GM19238 (cell line): ENCODE data around the gene MAD1L1.
"Not testable (repeated sequence)": the region's sequence is repeated elsewhere in the genome, so short reads cannot be mapped to it uniquely, and the experiment has no call there.

Experiments used
- DNase-seq: peaks from one replicate; pipeline ENCODE4 v3.0.0; 2011; ENCODE audit warnings: low spot score; ENCODE audit not compliant: insufficient read length

MAD1L1 gene

GRCh38 chr7:1844336-1844950, 388.3 kb downstream of the MAD1L1 start:
- no peak for DNase-seq

DNA sequence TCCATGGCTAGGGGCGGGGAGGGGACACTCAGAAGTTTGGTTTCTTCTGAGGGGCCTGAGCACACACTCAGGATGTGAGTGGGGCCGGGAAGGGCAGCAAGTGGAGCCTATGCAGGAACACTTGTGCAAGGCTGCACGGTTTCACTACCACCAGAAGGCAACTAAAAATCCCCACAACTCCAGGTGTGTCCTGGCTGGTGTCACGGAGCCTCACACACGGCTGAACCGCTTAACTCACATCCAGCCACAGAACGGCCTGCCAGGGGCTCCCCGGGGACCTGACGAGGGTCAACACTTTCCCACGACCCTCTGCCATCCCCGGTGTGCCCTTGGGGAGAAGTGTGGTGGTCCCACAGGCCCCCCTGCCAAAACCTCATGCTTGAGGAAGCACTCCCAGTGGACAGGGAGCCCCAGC, 388.8 kb downstream of the MAD1L1 start:
- no peak for DNase-seq

- no peak for DNase-seq
These were observed 389.4 kb downstream of the MAD1L1 start for GRCh38 chr7:1843271-1843861.

DNA sequence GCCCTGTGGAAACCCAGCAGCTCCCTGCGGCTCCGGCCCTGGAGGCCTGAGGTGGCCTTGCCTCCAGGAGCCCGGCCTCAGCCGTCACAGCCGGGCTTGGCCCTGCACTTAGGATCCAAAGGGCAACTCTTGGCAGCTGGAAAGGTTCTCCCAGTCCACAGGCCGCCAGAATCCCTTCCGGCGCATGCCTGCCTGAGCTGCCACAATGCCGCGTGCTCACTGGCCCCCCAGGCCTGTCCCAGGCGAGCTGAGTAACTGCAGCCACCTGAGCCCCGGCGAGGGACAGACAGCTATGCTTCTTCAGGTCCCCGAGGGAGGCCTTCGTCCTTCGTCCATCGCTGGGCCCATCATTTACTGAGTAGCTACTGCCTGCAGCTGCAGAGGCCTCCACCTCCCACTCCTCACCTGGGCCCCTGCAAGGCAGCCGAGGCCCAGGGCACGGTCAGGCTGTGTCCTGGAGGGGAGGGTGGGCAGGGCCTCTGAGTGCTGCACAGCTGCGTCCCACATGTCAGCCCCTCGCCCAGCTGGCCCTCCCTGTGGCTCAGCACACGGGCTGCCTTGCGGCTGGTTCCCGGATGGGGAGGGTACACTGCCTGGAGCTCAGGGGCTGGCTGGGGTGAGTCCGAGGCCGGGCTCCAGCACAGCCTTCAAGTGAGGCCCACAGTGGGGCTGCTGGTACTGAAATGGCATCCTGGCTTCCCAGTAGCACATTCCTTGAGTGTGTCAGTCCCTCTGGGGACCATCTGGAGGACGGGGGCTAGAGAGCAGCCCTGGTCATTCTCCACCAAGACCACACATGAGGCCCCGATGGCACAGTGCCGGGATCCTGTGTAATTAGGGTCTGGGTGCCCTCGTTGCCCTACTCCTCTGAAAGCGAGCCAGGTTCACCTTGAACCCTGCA, 390.2 kb downstream of the MAD1L1 start:
- no peak for DNase-seq

DNA sequence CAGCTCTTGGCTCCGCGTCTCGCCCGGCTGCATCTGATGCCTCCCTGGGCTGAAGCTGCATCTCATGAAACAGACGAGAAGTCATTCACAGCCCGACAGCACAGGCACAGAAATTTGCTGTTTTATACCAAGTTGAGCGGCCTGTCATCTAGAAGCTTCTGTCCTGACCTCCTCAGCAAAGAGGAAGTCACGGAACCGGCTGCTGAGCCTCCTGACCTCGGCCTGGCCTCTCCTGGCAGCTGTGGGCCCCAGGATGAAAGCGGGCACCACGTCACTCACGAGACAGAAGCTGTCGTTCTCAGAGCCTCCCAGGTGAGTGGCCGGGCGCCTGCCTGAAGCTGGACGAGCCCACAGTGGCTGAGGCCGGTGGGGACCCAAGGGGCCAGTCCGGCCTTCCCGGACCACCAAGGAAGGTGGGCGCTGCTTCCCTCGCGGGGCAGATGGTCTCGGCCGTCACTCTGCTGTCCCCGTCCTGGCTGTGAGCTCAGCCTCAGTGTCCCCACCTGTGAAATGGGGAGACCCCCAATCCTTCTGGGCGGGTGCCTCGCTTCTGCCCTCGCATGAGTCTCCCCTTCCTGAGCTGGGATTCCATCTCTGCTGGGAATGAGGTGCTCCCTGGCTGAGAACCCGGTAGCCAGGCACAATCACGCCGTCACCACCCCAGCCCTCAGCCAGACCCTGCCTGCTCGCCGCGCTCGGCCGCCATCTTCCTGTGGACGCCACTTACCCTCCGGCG, 391.3 kb downstream of the MAD1L1 start:
- DNase-seq: not testable (repeated sequence)

- DNase-seq: not testable (repeated sequence)
These were observed 392.0 kb downstream of the MAD1L1 start for GRCh38 chr7:1840744-1841143.

DNA sequence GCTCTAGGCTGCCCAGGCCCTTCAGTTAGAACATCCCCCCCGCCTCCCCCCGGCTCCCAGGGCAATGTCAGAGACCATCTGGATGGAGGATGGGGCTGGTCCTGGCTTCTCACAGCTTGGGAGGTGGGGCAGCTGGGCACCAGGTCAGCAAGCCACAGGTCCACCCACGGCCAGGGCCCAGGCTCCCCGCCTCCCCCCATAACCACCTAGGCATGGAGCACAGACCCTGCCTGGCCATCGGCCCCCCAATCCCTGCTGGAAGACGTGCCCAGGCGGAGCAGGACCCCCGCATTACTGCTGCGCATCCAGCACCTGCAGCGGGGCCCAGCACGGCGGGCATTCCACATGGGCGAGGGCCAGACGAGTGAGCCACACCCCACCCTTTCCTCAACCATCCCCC, 393.0 kb downstream of the MAD1L1 start:
- no peak for DNase-seq

- DNase-seq: not testable (repeated sequence)
These were observed 393.7 kb downstream of the MAD1L1 start for GRCh38 chr7:1838911-1839531.

GRCh38 chr7:1838544-1838872, 394.2 kb downstream of the MAD1L1 start:
- DNase-seq: not testable (repeated sequence)

DNA sequence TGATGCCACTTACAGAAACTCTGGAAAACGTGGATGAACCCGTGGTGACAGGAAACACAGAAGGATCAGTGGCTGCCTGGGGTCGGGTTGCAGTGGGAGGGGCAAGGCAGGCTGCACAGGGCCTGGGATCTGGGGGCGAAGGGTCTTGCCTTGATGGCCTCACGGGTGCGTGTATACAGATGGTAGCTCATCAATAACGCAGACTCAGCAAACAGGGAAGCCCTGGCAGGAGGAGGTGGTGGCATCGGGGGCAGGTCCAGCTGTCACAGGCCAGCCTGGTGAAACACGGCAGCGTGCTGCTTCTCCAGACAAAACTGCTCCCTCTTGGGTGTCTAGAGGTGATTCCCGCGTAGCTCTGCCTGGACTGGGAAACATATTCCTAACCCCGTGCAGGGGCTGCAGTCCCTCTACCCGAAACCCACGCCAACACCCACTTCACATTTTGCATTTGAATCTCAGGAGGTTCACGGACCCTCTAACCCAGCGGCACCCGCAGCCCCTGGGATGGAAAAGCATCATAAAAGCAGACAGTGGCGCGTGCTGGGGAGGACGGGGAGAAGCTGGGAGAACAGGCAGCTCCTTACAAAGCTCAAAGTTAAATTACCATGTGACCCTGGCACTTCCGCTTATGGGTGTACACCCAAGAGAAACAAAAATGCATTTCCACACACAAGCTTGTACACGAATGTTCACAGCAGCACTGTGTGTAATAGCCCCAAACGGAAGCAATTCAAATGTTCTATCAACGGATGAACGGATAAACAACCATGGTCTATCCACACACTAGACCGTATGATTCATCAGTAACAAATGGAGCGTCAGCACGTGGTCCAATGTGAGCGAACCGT, 394.8 kb downstream of the MAD1L1 start:
- not testable (repeated sequence) for DNase-seq

- not testable (repeated sequence) for DNase-seq
These were observed 400.7 kb downstream of the MAD1L1 start for GRCh38 chr7:1831933-1832535.

DNA sequence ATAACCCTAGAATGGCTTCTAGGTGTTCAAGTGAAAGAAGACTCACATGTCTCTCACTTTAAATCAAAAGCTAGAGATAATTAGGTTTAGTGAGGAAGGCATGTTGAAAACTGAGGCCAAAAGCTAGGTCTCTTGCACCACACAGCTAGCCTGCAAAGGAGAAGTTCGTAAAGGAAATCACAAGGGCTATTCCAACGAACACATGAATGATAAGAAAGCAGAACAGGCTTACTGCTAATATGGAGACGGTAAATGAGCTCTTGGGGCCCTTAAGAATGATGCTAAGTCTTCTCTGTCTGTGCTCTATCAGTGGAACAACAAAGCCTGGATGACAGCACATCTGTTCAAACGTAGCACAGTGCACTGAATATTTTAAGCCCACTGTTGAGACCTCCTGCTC, 401.3 kb downstream of the MAD1L1 start:
- not testable (repeated sequence) for DNase-seq

DNA sequence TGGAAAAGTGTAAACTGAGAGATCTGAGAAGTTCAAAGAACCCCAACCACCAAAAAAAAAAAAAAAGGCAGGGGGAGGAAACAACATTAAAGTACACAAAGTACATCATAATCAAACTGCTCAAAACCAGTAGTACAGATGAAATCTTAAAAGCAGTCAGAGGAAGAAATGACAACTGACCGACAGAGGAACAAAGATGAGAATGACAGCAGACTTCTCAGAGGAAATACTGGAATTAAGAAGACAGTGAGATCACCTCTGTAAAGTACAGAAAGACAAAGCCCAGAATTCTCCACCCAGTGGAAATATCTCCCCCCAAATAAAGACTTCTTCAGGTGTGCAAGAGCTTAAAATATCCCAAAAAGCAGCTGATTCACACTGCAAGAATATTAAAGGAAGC, 403.1 kb downstream of the MAD1L1 start:
- DNase-seq: not testable (repeated sequence)

DNA sequence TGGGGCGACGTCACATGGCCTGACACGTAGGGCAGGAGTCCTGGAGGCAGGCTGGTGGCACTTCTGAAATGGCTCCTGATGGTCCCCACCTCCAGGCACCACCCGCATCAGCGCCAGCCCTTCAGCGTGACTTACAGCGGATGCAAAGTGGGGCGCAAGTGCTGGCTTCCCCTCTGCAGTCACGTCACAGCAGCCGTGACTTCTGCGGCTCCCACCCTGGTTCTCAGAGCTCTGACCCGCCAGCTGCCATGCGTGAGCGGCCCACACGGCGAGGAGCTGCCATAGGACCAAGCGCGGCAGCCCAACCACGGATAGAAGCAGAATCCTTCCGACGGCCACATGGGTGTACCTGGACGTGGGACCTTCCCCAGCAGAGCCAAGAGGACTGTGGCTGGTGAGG, 403.6 kb downstream of the MAD1L1 start:
- DNase-seq: no peak

GRCh38 chr7:1828170-1828569, 404.6 kb downstream of the MAD1L1 start:
- not testable (repeated sequence) for DNase-seq

DNA sequence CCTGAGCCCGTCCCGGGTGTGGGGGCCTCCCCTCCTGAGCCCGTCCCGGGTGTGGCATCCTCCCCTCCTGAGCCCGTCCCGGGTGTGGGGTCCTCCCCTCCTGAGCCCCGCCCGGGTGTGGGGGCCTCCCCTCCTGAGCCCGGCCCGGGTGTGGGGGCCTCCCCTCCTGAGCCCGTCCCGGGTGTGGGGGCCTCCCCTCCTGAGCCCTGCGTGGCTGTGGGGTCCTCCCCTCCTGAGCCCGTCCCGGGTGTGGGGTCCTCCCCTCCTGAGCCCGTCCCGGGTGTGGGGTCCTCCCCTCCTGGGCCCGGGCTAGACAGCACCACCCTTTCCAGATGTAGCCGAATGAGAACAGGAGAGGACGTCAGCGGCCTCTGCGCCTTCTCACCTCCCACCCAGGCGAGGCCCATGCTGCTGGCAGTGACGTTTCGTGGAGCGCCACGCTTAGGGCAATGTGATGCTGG, 405.2 kb downstream of the MAD1L1 start:
- DNase-seq: not testable (repeated sequence)

DNA sequence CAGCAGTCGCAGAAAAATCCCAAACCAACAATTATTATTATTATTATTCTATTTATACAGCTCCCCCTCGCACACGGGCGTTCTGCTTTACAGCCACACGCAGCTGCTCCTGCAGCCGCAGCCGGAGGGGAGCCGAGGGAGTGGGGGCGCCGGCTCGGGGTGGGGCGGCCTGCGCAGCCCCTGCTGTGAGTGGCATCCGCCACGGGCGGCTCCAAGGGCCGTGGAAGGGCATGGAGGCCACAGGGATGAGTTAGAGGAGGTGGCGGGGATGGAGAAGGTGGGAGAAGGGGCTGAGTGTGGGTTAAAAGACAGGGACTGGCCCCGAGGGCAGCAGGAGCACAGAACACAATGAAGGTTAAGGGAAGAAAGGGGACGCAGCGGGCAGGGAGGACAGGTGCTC, 405.8 kb downstream of the MAD1L1 start:
- DNase-seq: not testable (repeated sequence)

- DNase-seq: no peak
These were observed 406.6 kb downstream of the MAD1L1 start for GRCh38 chr7:1825897-1826741.

- DNase-seq: not testable (repeated sequence)
These were observed 407.2 kb downstream of the MAD1L1 start for GRCh38 chr7:1825647-1825896.
